B cell (primary cell): ENCODE data around the gene CFAP20. TPM values are rescaled to one million over a fixed set of nuclear protein-coding genes. Genes with fewer than 3 reads are reported as not detected.

Experiments used
- ATAC-seq: fragments of 200-7000 bp; cut with Tn5 transposase; one replicate; pipeline ENCODE4 v1.10.0; 2021; ENCODE audit warnings: low read depth, mild to moderate bottlenecking, moderate number of reproducible peaks, moderate library complexity
- CTCF ChIA-PET: fragments of 350-600 bp; sonication (Branson Sonifier 250); formaldehyde crosslinking; loops from one replicate; lab custom pipeline; 2021; ENCODE audit warnings: antibody characterized with exemption, inconsistent platforms; lab: Charles Lee
- POLR2A ChIA-PET: fragments of 350-600 bp; sonication (Branson Sonifier 250); formaldehyde crosslinking; loops from one replicate; lab custom pipeline; 2021; ENCODE audit warnings: antibody characterized with exemption; lab: Charles Lee
- DNase-seq: peaks from one replicate; pipeline ENCODE4 v3.0.0; 2013
- H2AFZ ChIP-seq: 2 replicates; pipeline ENCODE4 v1.6.1; 2012; ENCODE audit warnings: mild to moderate bottlenecking, low read depth, low read length; ENCODE audit not compliant: insufficient read depth, poor library complexity, severe bottlenecking
- H3K27ac ChIP-seq, 2 donors: 1 replicate in 1 of 2; 2 replicates in 1 of 2; pipeline ENCODE4 v1.5.1; 2012 to 2013; ENCODE audit warnings: low read length in 2 of 2, mild to moderate bottlenecking in 2 of 2, moderate library complexity in 1 of 2
- H3K27me3 ChIP-seq, 4 experiments: fragments of 200-600 bp in 1 of 4; sonication (generic) in 1 of 4; replicated peaks in 1 of 4; 1 replicate in 2 of 4; 2 replicates in 2 of 4; pipeline versions ENCODE4 v1.6.1 to v1.7.0; 2013 to 2016; ENCODE audit warnings: low read length in 3 of 4, mild to moderate bottlenecking in 2 of 4, mixed read lengths in 1 of 4, moderate library complexity in 1 of 4; ENCODE audit not compliant: insufficient read depth in 4 of 4, control insufficient read depth in 3 of 4; ENCODE audit errors: control extremely low read depth in 1 of 4
- H3K36me3 ChIP-seq, 2 experiments: replicated peaks in 1 of 2; 1 replicate in 1 of 2; 2 replicates in 1 of 2; pipeline versions ENCODE4 v1.6.1 to v1.7.1; 2013; ENCODE audit warnings: low read length in 1 of 2; ENCODE audit not compliant: insufficient read depth in 2 of 2, control insufficient read depth in 1 of 2; ENCODE audit errors: control extremely low read depth in 1 of 2, extremely low read depth in 1 of 2
- H3K4me1 ChIP-seq, 2 donors: fragments of 200-600 bp in 1 of 2; sonication (generic) in 1 of 2; 1 replicate in 1 of 2; 2 replicates in 1 of 2; pipeline versions ENCODE4 v1.5.1 to v1.6.1; 2013 to 2017; ENCODE audit warnings: low read length in 2 of 2; ENCODE audit not compliant: control insufficient read depth in 2 of 2, insufficient read depth in 2 of 2
- H3K4me2 ChIP-seq: replicated peaks from 2 replicates; pipeline ENCODE3; 2012; ENCODE audit warnings: mild to moderate bottlenecking, low read depth, low read length; ENCODE audit not compliant: poor library complexity, severe bottlenecking
- H3K4me3 ChIP-seq, 5 experiments: fragments of 200-600 bp in 1 of 5; sonication (generic) in 1 of 5; 1 replicate in 3 of 5; 2 replicates in 2 of 5; pipeline versions ENCODE4 v1.5.1 to v1.7.0; 2011 to 2016; ENCODE audit warnings: low read length in 4 of 5, mild to moderate bottlenecking in 4 of 5, low read depth in 2 of 5, control low read depth in 1 of 5, moderate library complexity in 1 of 5; ENCODE audit not compliant: insufficient read depth in 1 of 5; ENCODE audit errors: control extremely low read depth in 1 of 5, extremely low read depth in 1 of 5
- H3K79me2 ChIP-seq: fragments of 200-600 bp; sonication (generic); one replicate; pipeline ENCODE4 v1.6.0; 2016; ENCODE audit warnings: low read length; ENCODE audit not compliant: control insufficient read depth, insufficient read depth
- H3K9ac ChIP-seq: fragments of 200-600 bp; sonication (generic); 2 replicates; pipeline ENCODE4 v1.6.1; 2017; ENCODE audit warnings: mild to moderate bottlenecking, low read length, moderate library complexity
- H3K9me3 ChIP-seq, 3 donors: one replicate each; pipeline versions ENCODE4 v1.6.1 to v1.7.1; 2013; ENCODE audit warnings: low read length in 2 of 3; ENCODE audit not compliant: control insufficient read depth in 2 of 3, insufficient read depth in 1 of 3; ENCODE audit errors: control extremely low read depth in 1 of 3
- H4K20me1 ChIP-seq: 2 replicates; pipeline ENCODE4 v1.6.0; 2012; ENCODE audit warnings: mild to moderate bottlenecking, low read length; ENCODE audit not compliant: insufficient read depth, control insufficient read depth, poor library complexity, severe bottlenecking
- H3K27ac Mint-ChIP-seq: one replicate; pipeline ENCODE4 v1.8.0; 2021; ENCODE audit warnings: mixed read lengths
- H3K27me3 Mint-ChIP-seq: one replicate; pipeline ENCODE4 v1.8.0; 2021; ENCODE audit warnings: mixed read lengths
- H3K4me1 Mint-ChIP-seq: one replicate; pipeline ENCODE4 v1.8.0; 2021; ENCODE audit warnings: mixed read lengths
- H3K4me3 Mint-ChIP-seq: one replicate; pipeline ENCODE4 v1.8.0; 2021; ENCODE audit warnings: mixed read lengths
- H3K9me3 Mint-ChIP-seq: one replicate; pipeline ENCODE4 v1.8.0; 2022; ENCODE audit warnings: mixed read lengths; ENCODE audit not compliant: insufficient read depth
- EZH2 ChIP-seq: IDR thresholded peaks from 2 replicates; pipeline ENCODE4 v1.6.1; 2012; ENCODE audit warnings: borderline replicate concordance, low read depth, mild to moderate bottlenecking, moderate library complexity, low read length; ENCODE audit not compliant: insufficient read depth, poor library complexity, severe bottlenecking
- whole genome bisulfite sequencing: methylation state at CpG from one replicate; pipeline ENCODE4 v1.1.5; 2013; ENCODE audit warnings: missing lambda C conversion rate; ENCODE audit not compliant: insufficient coverage; 5-methylcytosine and 5-hydroxymethylcytosine counted together
- intact Hi-C: fragments of 100-400 bp; cut with micrococcal nuclease; formaldehyde crosslinking; loops from one replicate; pipeline ENCODE4 v1.10.0; 2022
- polyA plus RNA-seq: library from polyadenylated mRNA; depleted of rRNA; stranded (reverse); fragments of >200 nt; gene quantifications from 2 replicates; pipeline ENCODE4 v1.2.3, GENCODE V29; 2012
- total RNA-seq, 2 donors: library from RNA; stranded (reverse); fragments of 120-200 nt in 1 of 2; gene quantifications; 1 replicate in 1 of 2; 2 replicates in 1 of 2; pipeline versions ENCODE4 v1.2.3 to v1.2.4, GENCODE V29; 2013 to 2022
- TF ChIP-seq, protein P1 (sequence below): fragments of 200-600 bp; IDR thresholded peaks from one replicate; pipeline ENCODE4 v1.8.0; 2022; ENCODE audit warnings: antibody characterized with exemption, mild to moderate bottlenecking

Gene CFAP20
- total and polyA plus RNA-seq, 2 donors (not counting 1 experiment from before 2014, with no cell fraction given), result 27.3 to 45.4 TPM

DNA sequence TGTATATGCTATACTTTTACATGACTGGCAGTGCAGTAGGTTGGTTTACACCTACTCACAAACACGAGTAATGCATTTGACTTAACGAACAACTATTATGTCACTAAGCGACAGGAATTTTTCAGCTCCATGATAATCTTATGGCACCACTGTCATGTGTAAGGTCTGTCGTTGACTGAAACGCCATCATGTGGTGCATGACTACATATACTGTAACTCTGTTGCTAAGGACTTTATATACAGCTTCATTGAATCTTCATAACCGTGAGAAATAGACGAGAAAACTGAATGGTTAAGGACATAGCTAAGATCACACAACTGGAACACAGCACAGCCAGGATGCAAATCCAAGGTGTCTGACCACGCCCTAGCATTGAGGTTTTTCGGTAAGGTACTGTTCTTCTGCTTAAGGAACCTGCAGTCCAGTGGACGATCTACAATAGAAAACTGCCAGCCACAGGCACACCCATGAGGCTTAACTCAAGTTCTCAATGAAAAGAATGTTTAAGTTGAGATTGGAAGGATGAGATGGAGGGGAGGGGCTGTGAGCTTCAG lies 3.3 kb downstream of the CFAP20 start:
- Histone ChIP-seq H3K79me2 (peaks cover 83% of the 10 kb centered on the region), H3K4me1 (peaks cover 35 to 45% of the 10 kb centered on the region in 2 donors), H4K20me1 (peaks cover 19% of the 10 kb centered on the region), H3K36me3 (no peaks in the 10 kb centered on the region), H3K9me3 (peaks cover 0 to 10% (median 0%) of the 10 kb centered on the region in 3 donors), H3K4me2 (peak overlapping the region; percentile 11), H3K27me3 (no peaks in the 10 kb centered on the region), H2AFZ (no peak overlapping the region), H3K27ac (peak overlapping the region in 1 of 2 donors; percentile 52), H3K4me3 (no peak overlapping the region), H3K9ac (no peak overlapping the region)
- Mint-ChIP-seq H3K4me3 (peak overlapping the region; percentile 27), H3K27ac (peak overlapping the region; percentile 1), H3K9me3 (no peaks in the 10 kb centered on the region), H3K27me3 (no peaks in the 10 kb centered on the region), H3K4me1 (peaks cover 66% of the 10 kb centered on the region)
- 87% methylated on average over 7 of the region's 10 CpGs for WGBS
- intact Hi-C loops, result no loop called here
- POLR2A ChIA-PET, result no interaction called here
- CTCF ChIA-PET, result interaction anchor here (1.1 to 1.3 kb wide), 2 partner anchors 10 to 29 kb away, joined by 3 to 4 read pairs; no protein-coding TSS in a partner anchor
- DNase-seq (peak; percentile 29), ATAC-seq (no peak)
- TF ChIP-seq EZH2, result no peak
- TF ChIP-seq, protein P1, sequence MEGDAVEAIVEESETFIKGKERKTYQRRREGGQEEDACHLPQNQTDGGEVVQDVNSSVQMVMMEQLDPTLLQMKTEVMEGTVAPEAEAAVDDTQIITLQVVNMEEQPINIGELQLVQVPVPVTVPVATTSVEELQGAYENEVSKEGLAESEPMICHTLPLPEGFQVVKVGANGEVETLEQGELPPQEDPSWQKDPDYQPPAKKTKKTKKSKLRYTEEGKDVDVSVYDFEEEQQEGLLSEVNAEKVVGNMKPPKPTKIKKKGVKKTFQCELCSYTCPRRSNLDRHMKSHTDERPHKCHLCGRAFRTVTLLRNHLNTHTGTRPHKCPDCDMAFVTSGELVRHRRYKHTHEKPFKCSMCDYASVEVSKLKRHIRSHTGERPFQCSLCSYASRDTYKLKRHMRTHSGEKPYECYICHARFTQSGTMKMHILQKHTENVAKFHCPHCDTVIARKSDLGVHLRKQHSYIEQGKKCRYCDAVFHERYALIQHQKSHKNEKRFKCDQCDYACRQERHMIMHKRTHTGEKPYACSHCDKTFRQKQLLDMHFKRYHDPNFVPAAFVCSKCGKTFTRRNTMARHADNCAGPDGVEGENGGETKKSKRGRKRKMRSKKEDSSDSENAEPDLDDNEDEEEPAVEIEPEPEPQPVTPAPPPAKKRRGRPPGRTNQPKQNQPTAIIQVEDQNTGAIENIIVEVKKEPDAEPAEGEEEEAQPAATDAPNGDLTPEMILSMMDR, result no peak

DNA sequence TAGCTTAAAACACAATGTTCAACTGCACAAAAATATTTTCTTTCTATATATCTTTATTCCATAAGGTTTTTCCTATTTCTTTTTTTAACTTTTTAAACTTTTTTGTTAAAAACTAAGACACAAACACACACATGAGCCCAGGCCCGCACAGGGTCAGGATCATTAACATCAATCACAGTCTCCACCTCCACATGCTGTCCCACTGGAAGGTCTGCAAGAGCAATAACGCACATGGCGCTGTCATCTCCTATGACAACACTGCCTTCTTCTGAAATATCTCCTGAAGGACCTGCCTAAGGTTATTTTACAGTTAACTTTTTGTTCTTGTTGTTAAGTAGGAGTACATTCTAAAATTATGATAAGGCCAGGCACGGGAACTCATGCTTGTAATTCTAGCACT lies 4.1 kb downstream of the CFAP20 start:
- Mint-ChIP-seq H3K4me1 (peaks cover 70% of the 10 kb centered on the region), H3K27ac (no peak overlapping the region), H3K9me3 (no peaks in the 10 kb centered on the region), H3K27me3 (no peaks in the 10 kb centered on the region), H3K4me3 (no peak overlapping the region)
- no peak for DNase-seq
- no peak for ATAC-seq
- H3K9me3 ChIP-seq, result peaks cover 0 to 6% (median 0%) of the 10 kb centered on the region in 3 donors
- ChIA-PET POLR2A (no interaction called here), CTCF (interaction anchor here (1.3 kb wide), 1 partner anchor 28 kb away, joined by 4 read pairs; no protein-coding TSS in a partner anchor)
- no peak overlapping the region for H2AFZ ChIP-seq
- H3K36me3 ChIP-seq, result no peaks in the 10 kb centered on the region
- H3K27me3 ChIP-seq, result no peaks in the 10 kb centered on the region
- 90% methylated on average over 1 of the region's 4 CpGs for WGBS
- TF ChIP-seq EZH2, result no peak
- TF ChIP-seq, protein P1, result no peak
- no peak overlapping the region for H3K4me2 ChIP-seq
- H3K4me3 ChIP-seq, result no peak overlapping the region
- H3K9ac ChIP-seq, result no peak overlapping the region
- intact Hi-C loops, result no loop called here
- H3K27ac ChIP-seq, result no peak overlapping the region
- peaks cover 26% of the 10 kb centered on the region for H4K20me1 ChIP-seq
- peaks cover 88% of the 10 kb centered on the region for H3K79me2 ChIP-seq
- peaks cover 34 to 42% of the 10 kb centered on the region in 2 donors for H3K4me1 ChIP-seq
